ENCODE results near the gene HIVEP2.

- no peak for TF ChIP-seq POLR2AphosphoS5 (IDR thresholded peaks at IDR 0.05; ENCODE audit: low read depth, low read length)
- TF ChIP-seq POLR2A (IDR thresholded peaks at IDR 0.05; ENCODE audit: low read depth, low read length) = no peak
- TF ChIP-seq TAF1 (IDR thresholded peaks at IDR 0.05; ENCODE audit: low read depth, low read length) = no peak
Observed at GRCh38 chr6:142714951-142715785, 229.8 kb downstream of the HIVEP2 start.

All from GM12891 (cell line).